OCI-M2 (cell line): ENCODE results near the gene PDE4D.

Source experiments
- DNase-seq: peaks from one replicate; lab custom pipeline; 2025; ENCODE audit not compliant: unreplicated experiment; lab: John Stamatoyannopoulos, UW

PDE4D gene

DNA sequence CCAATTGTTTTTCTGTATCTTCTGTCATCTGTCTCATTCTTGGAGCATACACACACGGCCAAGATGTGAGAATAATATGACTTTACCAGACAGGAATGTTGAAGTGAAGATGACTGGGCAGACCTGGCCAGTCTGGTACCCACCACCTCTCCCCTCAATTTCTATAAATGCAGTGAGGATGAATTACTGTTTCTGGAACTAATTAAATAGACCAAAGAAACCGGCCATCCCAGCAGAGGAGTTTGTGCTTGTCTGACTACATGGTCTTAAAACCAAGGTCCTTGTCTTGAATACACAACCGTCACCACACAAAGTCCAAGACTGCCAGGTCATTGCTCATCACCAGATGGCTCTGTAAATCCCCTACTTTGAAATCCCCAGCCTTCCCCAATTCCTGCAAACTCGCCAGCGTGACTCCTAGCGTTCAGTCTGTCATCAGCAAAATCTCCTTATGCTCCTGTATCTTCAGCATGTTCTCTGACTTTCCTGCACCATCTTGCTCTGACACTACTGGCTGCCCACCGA lies 147.2 kb downstream of the PDE4D start:
- no peak for DNase-seq

- no peak for DNase-seq
Observed at GRCh38 chr5:59745415-59745863, 148.1 kb downstream of the PDE4D start.

DNA sequence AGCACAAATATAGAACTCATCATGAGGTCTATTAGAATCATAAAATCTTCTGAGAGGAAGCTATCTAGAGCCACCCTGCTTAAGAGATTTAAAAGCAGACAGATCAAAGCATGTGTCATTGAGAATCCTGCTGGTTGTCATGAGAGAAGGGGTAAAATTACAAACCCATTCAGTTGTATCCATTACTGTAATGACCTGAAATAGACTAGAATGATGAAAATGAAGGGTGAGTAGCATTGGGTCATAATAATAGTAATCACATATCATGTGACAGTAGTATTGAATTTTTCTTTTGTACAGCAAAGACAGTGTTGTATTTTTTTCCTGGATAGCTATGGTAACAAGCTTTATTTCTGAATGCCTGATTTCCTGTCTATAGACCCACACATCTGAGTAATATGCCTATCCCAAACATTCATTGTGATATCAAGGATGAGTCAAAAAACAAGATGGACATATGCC lies 149.0 kb downstream of the PDE4D start:
- no peak for DNase-seq

GRCh38 chr5:59741599-59741998 lies 151.9 kb downstream of the PDE4D start:
- no peak for DNase-seq

DNA sequence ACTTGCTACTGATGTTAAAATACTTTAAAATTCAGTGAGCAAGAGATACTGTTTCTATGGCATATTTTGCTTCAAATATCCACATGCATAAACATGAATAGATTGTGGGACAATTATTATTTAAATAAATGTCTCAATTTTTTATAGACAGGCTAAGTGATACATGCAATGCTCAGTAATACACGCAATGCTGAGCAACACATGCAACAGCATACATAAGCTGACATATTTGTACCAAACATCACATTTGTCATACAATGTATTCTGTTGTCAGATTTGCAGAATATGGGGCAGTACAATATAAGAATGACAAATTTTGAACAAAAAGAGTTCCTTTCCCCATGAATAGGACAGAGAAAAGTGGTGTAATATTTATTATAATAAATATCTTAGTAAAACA lies 155.5 kb downstream of the PDE4D start:
- DNase-seq: no peak

GRCh38 chr5:59732806-59733205 lies 160.7 kb downstream of the PDE4D start:
- no peak for DNase-seq

GRCh38 chr5:59732301-59732700 lies 161.2 kb downstream of the PDE4D start:
- DNase-seq: no peak

- DNase-seq: no peak
Observed at GRCh38 chr5:59731809-59732208, 161.7 kb downstream of the PDE4D start.

DNA sequence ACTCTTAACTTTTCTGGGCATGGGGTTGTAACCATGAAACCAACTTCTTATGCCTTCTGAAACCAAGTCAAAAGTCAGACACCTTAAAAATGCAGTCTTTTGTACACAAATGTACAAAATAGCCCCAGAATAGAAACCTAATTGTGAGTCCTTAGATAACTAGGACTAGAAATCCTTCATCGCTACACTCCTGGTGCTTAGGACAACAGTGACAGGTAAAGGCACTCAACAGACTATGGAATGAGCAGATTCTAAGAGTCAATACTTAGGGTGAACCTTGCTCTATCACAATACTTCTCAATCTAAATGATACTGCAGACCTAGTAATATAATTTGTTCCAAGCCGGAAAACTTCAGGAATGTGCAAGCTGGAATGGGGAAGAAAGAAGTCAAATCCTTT lies 163.7 kb downstream of the PDE4D start:
- no peak for DNase-seq

DNA sequence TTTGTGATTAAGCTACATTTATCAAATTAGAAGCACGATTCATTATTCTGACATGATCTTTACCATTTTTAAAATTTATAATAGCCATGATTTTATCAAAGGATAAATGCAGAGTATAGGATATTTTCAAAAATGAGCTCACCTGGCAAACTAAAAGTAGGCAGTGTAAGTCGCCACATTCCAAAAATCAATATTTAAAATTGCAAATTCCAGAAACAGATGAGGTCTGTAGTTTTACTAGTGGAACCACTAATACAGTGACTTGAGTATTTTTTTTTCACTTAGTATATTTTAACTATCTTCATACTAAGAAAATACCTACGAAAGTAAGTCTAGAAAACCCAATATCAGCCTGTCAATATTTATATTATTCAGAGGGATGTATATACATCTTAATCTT lies 164.2 kb downstream of the PDE4D start:
- no peak for DNase-seq

DNA sequence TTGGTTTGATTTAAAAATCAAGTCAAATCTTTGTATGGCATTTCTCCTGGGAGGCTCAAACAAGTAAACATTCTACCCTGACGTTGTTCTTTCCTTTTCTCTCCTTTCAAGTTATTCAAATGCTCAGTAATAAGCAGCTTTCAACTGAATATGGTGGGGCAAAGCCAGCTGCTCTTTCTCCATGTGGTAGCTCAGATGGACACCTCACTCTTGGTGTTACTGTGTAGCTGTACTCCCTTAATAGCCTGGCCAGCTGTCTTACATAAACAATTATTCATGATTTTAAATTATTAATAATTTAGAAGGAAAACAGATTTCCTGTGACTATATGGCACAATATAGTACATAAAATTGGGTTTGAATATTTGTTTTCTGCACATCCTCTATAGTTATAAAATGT lies 165.2 kb downstream of the PDE4D start:
- no peak for DNase-seq

DNA sequence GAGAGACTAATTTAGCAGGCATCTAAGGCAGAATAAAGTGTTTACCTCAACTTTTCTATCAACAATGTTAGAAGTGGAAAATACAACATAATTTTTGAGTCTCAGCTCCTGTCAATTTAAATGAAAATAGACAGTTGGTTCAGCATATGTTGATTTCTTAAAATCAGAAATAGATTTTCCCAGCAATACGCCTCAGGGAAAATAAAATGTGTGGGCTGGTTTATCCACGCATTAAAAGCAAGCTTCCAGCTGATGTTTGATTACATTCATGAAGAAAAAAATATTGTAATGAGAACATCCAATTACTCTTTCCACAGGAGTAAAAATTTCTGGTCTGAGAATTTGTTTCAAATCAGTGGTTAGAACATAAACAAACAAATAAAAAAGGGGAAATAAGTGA lies 166.3 kb downstream of the PDE4D start:
- no peak for DNase-seq

DNA sequence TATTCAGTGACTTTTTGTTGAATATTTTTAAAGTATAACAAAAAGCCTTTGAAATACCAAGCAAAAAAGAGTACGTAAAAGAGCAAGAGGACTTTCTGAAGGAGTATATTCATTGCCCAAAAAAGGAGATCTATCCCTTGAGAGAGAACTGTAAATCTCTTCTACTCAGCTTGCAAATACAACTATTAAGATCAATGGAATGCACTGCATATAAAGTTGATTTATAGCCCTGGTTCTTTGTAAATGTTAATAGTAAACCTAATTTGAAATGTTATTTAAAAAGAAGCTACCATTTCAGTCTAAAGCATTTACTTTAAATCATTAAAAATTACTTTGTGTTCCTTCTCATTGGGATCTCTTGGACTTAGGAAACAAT lies 168.1 kb downstream of the PDE4D start:
- DNase-seq: no peak

- no peak for DNase-seq
Observed at GRCh38 chr5:59724482-59725391, 168.8 kb downstream of the PDE4D start.

DNA sequence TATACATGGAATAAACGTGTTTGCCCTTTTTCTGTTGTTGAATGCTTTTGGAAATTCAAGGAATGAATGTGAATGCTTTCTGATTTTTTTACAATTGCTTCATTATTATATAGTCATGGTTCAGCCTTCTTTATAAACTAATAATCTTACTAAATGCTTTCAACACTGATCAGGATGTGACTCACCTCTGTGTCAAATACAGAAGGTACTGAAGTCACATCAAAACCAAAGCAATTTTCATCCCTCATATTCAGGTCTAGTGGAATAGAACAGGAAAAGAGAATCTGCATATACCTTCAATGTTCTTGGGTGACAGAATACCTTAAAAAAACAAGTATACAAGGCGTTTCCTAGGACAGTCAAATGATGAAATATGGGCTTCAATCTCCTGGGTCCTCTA lies 170.7 kb downstream of the PDE4D start:
- DNase-seq: no peak

- no peak for DNase-seq
Observed at GRCh38 chr5:59721741-59722140, 171.8 kb downstream of the PDE4D start.

DNA sequence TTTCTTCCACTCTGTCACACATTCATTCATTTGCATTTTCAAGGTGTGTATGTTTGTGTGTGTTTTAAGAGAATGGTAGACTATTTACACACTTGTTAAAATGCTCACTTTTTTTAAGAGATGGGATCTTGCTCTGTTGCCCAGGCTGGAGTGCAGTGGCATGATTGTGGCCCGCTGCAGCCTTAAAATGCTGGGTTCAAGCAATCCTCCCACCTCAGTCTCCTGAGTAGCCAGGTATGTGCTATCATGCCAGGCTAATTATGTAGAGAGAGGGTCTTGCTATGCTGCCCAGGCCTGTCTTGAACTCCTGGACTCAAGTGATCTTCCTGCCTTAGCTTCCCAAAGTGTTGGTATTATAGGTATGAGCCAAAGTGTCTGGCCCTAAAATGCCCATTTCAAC lies 173.5 kb downstream of the PDE4D start:
- DNase-seq: no peak

DNA sequence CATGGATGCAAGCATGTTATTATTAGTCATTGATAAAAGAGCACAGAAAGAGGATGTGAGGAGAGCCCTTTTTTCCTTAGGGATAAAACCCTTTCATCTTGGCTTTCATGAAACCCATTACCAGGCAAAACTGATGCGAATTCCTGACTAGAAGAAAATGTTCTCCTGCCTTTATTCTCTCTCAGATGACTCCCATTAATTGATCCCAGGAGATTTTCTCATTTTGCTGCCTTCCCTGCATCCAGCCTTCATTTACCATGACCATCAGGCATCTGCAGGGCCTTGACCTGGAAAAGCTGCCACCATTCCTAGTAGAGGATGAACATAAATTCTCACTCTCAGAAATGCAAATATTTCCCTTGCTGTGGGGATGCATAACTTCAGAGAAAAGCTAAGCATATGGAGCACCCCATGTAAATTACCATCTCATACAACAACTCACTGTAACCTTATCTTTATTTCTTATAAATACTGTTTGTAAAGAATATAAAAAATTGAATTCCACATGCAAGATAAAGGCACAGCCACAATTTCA lies 176.5 kb downstream of the PDE4D start:
- no peak for DNase-seq

DNA sequence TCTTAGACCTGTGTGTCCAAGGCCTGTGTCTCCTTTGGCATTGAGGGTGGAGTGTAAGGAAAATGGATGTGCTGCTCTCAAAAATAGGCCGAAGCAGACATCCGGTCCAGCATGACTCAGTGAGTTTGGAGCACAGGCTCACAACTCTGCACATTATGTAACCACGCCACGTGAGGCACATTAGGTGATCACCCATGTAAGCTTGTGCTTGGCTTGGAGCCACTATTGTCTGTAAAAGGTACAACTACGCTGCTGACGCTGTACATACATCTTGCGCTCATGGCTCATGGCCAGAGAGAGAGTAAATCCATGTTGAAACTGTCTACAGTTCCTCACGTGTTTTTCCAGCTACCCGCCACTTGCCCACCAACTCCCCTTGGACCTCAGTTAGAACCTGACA lies 177.5 kb downstream of the PDE4D start:
- DNase-seq: no peak

DNA sequence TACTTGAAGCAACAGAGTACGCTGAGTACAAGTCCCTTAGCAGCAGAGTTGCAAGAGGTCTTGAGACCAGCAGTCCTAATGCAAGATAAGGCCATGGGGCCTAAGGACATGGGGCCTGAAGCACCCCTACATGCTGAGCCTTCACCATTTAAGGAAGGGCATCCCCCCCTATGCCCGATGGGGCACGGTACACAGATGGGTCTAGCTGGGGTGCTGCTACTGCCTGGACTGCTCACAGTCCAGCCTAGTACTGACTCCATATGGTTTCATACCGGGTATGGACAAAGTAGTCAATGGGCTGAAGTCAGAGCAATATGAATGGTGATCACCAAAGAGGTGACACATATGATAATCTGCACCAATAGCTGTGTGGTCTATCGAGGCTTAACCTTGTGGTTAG lies 178.3 kb downstream of the PDE4D start:
- no peak for DNase-seq

DNA sequence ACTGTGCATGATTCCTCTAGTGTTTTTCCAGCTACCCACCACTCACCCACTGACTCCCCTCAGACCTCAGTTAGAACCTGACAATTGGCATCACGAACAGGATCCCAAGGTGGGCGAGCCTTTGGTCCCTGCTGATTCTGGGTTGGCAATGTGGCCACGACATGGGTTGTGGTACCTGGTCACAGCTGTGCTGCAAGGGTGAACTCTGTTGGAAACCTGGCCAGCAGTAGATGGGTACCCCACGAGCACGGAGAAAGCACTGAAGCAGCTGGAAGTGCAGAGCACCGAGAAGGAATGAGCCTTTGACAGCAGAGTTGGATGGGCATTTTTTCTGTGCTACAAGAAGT lies 180.1 kb downstream of the PDE4D start:
- no peak for DNase-seq

DNA sequence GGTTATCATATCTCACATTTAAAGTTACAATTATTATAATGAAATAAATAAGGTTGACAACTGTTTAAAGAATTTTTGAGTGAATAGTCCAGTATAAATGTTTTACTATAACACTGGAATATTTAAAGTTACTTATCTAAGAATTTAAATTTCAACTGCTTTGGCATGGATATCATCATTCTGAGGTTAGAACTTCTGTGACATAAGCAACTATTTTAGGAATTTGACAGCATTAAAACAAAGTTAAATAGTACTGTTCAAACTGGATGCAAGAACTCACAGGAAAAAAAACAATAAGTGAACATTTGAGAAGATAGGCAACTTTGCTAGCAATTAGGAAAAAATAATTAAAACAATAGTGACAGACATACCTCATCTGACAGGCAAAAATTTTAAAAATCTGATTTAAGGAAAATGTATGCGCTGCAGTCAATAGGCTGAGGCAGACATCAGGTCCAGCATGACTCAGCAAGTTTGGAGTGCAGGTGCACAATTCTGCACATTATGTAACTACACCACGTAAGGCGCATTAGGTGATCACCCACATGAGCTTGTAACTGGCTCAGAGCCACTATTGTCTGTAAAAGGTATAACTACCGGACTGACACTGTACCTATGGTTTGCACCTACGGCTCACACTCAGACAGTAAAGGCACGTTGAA lies 180.6 kb downstream of the PDE4D start:
- DNase-seq: no peak
